HFFc6 (cell line): ENCODE measurements around the gene ARHGAP36. TPM values are rescaled to one million over a fixed set of nuclear protein-coding genes. Genes with fewer than 3 reads are reported as not detected.

Experiments
- DNase-seq: peaks from one replicate; pipeline ENCODE4 v3.0.0-alpha.2; 2018
- H3K27ac Mint-ChIP-seq: 2 replicates; pipeline ENCODE4 v1.8.0; 2020; ENCODE audit warnings: mild to moderate bottlenecking, mixed read lengths
- H3K27me3 Mint-ChIP-seq: 2 replicates; pipeline ENCODE4 v1.8.0; 2021; ENCODE audit warnings: mild to moderate bottlenecking, moderate library complexity, mixed read lengths; ENCODE audit not compliant: insufficient read depth
- H3K36me3 Mint-ChIP-seq: 2 replicates; pipeline ENCODE4 v1.8.0; 2021; ENCODE audit warnings: low read depth, mixed read lengths
- H3K4me1 Mint-ChIP-seq: 2 replicates; pipeline ENCODE4 v1.8.0; 2020; ENCODE audit warnings: low read depth, mixed read lengths
- H3K4me3 Mint-ChIP-seq: 2 replicates; pipeline ENCODE4 v1.8.0; 2020; ENCODE audit warnings: mild to moderate bottlenecking, moderate library complexity, mixed read lengths
- H3K9me3 Mint-ChIP-seq: 2 replicates; pipeline ENCODE4 v1.8.0; 2020; ENCODE audit warnings: mild to moderate bottlenecking, mixed read lengths
- long read RNA-seq: library from polyadenylated mRNA; unstranded; transcript quantifications from one replicate; pipeline ENCODE4 v2.0.0, GENCODE V29; 2019
- total RNA-seq, 6 experiments: library from RNA; stranded (reverse); fragmentation: NEBNext Ultra II Directional; extraction: Animal tissue kit (Norgen Biotek cat#: 25700); gene quantifications; 2 replicates in 1 of 6; 3 replicates in 5 of 6; pipeline ENCODE4 v1.2.3, GENCODE V29; 2021
- TF ChIP-seq, protein P1 (sequence below): fragments of 200-600 bp; sonication (generic); IDR thresholded peaks from 2 replicates; pipeline ENCODE4 v1.5.0; 2021; ENCODE audit warnings: antibody characterized with exemption, mild to moderate bottlenecking

ARHGAP36 gene, protein sequence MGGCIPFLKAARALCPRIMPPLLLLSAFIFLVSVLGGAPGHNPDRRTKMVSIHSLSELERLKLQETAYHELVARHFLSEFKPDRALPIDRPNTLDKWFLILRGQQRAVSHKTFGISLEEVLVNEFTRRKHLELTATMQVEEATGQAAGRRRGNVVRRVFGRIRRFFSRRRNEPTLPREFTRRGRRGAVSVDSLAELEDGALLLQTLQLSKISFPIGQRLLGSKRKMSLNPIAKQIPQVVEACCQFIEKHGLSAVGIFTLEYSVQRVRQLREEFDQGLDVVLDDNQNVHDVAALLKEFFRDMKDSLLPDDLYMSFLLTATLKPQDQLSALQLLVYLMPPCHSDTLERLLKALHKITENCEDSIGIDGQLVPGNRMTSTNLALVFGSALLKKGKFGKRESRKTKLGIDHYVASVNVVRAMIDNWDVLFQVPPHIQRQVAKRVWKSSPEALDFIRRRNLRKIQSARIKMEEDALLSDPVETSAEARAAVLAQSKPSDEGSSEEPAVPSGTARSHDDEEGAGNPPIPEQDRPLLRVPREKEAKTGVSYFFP
- total RNA-seq, result not detected
- long read RNA-seq, result 0 reads

DNA sequence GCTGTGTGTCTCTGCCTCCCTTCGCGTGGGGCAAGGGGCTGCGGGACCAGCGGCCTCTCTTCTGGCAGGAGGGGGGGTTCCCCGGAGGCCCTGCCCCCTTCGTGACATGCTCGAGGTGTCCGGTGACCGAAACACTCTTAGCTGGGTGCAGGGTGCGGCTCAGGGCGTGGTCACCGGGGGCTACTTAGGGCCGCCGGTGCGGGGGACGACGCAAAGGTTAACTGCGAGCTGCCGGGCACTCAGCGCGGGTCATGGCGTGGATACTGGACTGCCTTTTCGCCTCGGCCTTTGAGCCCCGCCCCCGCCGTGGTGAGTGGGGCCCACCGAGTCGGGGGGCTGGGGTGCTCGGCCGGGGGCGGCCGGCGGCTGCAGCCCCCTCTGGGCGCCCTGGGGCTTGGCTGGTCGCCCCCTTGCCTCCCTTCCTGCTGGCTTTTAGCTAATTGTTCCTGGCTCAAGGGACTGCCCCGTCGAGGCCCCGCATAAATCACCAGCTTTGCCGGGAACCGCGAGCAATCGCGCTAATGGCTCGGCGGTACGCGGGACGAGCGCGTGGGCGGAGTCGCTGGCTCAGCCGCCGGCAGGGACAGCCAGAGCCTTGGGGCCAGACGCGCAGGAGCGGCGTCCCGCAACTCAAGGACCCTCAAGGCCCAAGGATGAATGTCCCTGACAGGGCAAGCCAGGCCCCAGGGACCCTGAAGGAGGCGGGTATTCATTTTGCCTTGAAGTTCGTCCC is at the start of gene ARHGAP36:
Gene ARHGAP36 (plus strand): TSS at position 211 of the 733 bp plus-strand sequence. CDS start 23,320 bp downstream, outside the sequence.
- Mint-ChIP-seq H3K27me3 (no peaks in the 10 kb centered on the region), H3K9me3 (no peaks in the 10 kb centered on the region), H3K4me3 (no peak within 1 kb of the TSS), H3K4me1 (no peaks in the 10 kb centered on the region), H3K36me3 (no peaks in the 10 kb centered on the region), H3K27ac (no peak within 1 kb of the TSS)
- TF ChIP-seq, protein P1, sequence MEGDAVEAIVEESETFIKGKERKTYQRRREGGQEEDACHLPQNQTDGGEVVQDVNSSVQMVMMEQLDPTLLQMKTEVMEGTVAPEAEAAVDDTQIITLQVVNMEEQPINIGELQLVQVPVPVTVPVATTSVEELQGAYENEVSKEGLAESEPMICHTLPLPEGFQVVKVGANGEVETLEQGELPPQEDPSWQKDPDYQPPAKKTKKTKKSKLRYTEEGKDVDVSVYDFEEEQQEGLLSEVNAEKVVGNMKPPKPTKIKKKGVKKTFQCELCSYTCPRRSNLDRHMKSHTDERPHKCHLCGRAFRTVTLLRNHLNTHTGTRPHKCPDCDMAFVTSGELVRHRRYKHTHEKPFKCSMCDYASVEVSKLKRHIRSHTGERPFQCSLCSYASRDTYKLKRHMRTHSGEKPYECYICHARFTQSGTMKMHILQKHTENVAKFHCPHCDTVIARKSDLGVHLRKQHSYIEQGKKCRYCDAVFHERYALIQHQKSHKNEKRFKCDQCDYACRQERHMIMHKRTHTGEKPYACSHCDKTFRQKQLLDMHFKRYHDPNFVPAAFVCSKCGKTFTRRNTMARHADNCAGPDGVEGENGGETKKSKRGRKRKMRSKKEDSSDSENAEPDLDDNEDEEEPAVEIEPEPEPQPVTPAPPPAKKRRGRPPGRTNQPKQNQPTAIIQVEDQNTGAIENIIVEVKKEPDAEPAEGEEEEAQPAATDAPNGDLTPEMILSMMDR, result no peak
- DNase-seq, result no peak

DNA sequence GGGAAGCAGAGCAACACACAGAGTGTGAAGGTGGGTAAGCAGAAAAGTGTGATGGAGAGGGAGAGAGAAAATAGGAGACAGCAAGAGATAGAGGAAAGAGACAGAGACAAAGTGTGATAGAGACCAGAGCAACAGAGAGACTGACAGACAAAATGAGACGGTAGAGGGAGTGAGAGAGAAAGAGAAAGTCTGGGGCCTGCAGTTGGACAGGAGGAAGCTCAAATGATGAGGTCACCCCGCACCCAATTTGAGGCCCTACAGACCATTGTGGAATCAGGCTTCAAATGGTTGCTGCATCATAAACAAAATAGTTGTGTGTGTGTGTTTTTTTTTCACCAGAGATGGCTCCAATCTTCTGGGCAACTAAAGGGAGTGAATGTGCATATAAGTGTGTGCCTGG is 48.0 kb upstream of the ARHGAP36 start:
- Mint-ChIP-seq H3K4me3 (no peak overlapping the region), H3K27ac (no peak overlapping the region), H3K36me3 (no peaks in the 10 kb centered on the region), H3K9me3 (no peaks in the 10 kb centered on the region), H3K27me3 (no peaks in the 10 kb centered on the region), H3K4me1 (no peaks in the 10 kb centered on the region)
- TF ChIP-seq, protein P1, result no peak
- DNase-seq, result no peak

DNA sequence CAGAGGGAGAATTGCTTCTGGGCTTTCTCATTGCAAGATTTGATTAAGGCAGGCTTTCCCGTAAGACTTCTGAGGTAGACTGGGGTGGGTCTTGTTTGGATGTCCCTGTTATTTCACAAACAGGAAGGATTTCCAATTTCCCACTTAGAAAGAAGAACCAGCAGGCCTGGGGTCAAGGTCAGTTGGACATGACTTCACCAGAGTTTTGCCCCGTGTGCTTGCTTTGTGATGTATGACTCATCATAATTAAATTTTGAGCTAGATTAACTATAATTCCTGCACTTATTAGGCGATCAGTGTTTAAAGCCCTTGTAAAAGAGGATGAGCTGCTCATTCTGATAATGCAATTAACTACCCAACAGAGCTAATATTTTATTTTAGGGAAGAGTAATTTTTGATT is 32.8 kb upstream of the ARHGAP36 start:
- TF ChIP-seq, protein P1, result no peak
- H3K27me3 Mint-ChIP-seq, result peaks cover 1% of the 10 kb centered on the region; the same call in 1 of the 2 replicates
- no peaks in the 10 kb centered on the region for H3K36me3 Mint-ChIP-seq
- H3K4me3 Mint-ChIP-seq, result no peak overlapping the region
- H3K4me1 Mint-ChIP-seq, result no peaks in the 10 kb centered on the region
- peaks cover 3% of the 10 kb centered on the region; the same call in 1 of the 2 replicates for H3K9me3 Mint-ChIP-seq
- DNase-seq, result no peak
- no peak overlapping the region for H3K27ac Mint-ChIP-seq

DNA sequence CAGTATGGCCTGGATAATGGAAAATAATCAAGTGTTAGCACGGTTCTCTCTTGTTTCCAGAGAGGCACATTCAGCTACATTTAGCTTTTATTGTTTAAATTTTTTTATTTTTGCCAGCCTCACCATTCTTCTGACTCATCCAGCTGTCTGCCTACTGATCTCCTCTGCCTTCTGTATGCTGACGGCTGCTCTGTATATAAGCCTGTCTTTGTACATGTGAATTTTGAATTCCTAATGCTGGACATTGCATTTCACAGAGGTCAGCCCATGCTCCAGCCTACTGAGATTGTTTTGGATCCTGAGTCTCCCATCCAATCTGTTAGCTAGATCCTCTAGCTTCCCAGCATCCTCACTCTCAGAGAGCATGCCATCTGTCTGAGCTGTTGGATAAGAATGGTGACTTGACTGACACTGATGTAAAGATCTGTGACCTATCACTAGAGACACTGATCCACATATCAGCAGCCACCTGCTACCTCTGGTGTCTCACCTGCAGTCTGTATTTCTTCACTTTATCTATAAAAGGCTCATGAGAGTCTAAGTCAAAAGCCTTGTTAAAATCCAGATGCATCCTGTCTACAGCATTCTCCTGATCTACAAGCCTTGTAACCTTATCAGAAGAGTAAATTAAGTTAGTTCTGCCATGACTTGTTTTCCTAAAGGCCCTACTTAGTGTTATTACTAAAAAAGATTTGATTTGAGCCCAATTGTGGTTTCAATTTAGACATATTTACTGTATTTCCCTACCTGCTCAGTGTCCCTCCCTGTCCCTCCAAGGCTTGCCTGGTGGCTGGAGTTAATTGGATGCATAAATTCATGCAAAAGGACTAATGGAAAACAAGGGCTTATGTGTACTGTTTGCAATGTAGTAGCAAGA is 25.6 kb upstream of the ARHGAP36 start:
- Mint-ChIP-seq H3K27ac (no peak overlapping the region), H3K4me1 (no peaks in the 10 kb centered on the region), H3K4me3 (no peak overlapping the region), H3K27me3 (no peaks in the 10 kb centered on the region; the same call in 1 of the 2 replicates), H3K36me3 (no peaks in the 10 kb centered on the region), H3K9me3 (peaks cover 3% of the 10 kb centered on the region; the same call in 1 of the 2 replicates)
- no peak for DNase-seq
- TF ChIP-seq, protein P1, result no peak

DNA sequence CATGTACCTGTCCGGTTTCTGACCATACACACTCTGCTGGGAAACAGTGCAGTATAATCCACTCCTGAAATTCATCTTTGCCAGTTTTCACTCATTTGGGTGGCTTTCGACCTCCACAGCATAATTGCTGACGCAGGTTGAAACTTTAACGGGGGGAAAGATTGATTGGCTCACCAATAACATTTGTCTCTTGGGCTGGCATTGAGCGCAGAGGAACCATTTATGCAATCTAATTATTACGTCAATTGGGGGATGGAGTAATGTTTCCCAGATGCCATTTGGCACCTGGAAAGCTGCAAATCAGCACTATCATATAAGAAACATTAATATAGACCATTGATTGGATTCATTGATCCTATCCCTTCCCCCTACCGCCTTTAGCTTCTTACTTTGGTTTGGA is 24.1 kb upstream of the ARHGAP36 start:
- Mint-ChIP-seq H3K36me3 (no peaks in the 10 kb centered on the region), H3K27ac (no peak overlapping the region), H3K27me3 (no peaks in the 10 kb centered on the region; the same call in 1 of the 2 replicates), H3K4me3 (no peak overlapping the region), H3K9me3 (peaks cover 3% of the 10 kb centered on the region; the same call in 1 of the 2 replicates), H3K4me1 (no peaks in the 10 kb centered on the region)
- DNase-seq, result no peak
- TF ChIP-seq, protein P1, result no peak
